ENCODE results near the gene TSC22D2. TPM values are rescaled to one million over a fixed set of nuclear protein-coding genes. Genes with fewer than 3 reads are reported as not detected.

TSC22D2 gene
- total RNA-seq, 3 donors from 2014 or later, result 12.1 to 19.8 (median 16.5) TPM

GRCh38 chr3:150411976-150412375 is 3.9 kb downstream of the TSC22D2 start:
- H3K4me1 ChIP-seq, result no peaks in the 10 kb centered on the region
- H3K27ac ChIP-seq, result no peak overlapping the region
- intact Hi-C loops (cut with DNase I; ENCODE audit: low total_unique reads), result no loop called here

DNA sequence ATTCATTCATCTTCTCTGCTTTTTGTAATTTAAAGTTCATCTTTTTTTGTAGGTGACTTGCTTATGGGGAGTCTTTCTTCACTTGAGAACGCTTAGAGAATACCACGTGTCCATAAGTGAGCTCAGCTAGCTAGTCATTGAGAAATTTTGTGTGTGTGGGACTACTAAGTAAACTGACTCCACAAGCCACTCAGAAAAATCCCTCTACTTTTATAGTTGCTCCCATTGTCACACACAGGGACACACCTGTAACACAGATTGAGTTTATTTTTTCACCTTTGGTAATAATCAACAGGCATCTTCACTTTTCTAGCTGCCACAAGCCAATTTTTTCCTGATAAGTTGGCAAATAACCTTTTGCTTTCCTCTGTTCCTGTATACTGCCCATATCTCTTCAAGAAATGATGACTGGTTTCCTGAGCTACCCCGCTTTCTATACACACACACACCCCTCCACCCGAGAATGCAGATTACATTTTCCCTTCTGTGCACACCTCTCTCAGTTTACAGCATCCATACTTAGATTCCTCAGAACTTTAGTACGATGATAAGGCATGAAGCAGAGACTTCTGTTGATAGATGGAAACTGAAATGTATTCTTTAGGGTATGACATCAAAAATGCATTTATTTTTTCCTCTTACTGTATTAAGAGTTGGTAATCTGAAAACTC is 4.6 kb downstream of the TSC22D2 start:
- no peaks in the 10 kb centered on the region for H3K27me3 ChIP-seq
- peak overlapping the region; percentile 85 to 98 (median 92) for H3K4me3 ChIP-seq
- intact Hi-C loops (cut with DNase I; ENCODE audit: low total_unique reads), result no loop called here
- no peak for DNase-seq (ENCODE audit: low spot score in 2 of 2)
- no peaks in the 10 kb centered on the region for H3K36me3 ChIP-seq
- H3K9me3 ChIP-seq, result no peaks in the 10 kb centered on the region
- TF ChIP-seq POLR2AphosphoS5 (IDR thresholded peaks at IDR 0.05) (no peak), CTCF (IDR thresholded peaks at IDR 0.05) (no peak), POLR2A (IDR thresholded peaks at IDR 0.05) (no peak)
- H3K27ac ChIP-seq, result no peak overlapping the region
- H3K4me1 ChIP-seq, result no peaks in the 10 kb centered on the region

More at GRCh38 chr3:150411976-150412375, 3.9 kb downstream of the TSC22D2 start:
- Histone ChIP-seq H3K27me3 (no peaks in the 10 kb centered on the region), H3K9me3 (no peaks in the 10 kb centered on the region), H3K4me3 (peak overlapping the region; percentile 85 to 98 (median 92)), H3K36me3 (no peaks in the 10 kb centered on the region)
- TF ChIP-seq POLR2A (IDR thresholded peaks at IDR 0.05), result no peak
- DNase-seq (ENCODE audit: low spot score in 2 of 2), result no peak

DNA sequence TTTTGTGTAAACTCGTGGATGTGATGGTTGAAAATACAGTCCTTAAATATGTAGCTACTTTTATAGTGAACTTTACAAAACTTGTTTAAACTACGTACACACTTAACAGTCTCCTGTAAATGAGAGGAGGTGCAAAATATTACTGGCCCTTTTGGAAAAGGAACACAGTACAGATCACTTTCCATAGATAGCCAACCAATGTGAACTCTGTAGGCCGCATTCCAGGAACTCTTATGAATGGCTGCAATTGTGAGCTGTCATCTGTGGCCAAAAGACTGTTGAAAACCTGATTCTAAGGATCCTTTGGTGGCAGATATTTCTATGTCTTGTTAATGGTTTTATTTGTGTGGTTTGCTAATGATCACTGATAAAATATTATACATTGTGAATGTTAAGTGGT is 6.2 kb downstream of the TSC22D2 start:
- H3K9me3 ChIP-seq, result no peaks in the 10 kb centered on the region
- intact Hi-C loops (cut with DNase I; ENCODE audit: low total_unique reads), result no loop called here
- H3K27me3 ChIP-seq, result no peaks in the 10 kb centered on the region
- no peaks in the 10 kb centered on the region for H3K36me3 ChIP-seq
- no peaks in the 10 kb centered on the region for H3K4me1 ChIP-seq
- TF ChIP-seq CTCF (IDR thresholded peaks at IDR 0.05) (no peak), POLR2A (IDR thresholded peaks at IDR 0.05) (no peak), POLR2AphosphoS5 (IDR thresholded peaks at IDR 0.05) (no peak)
- H3K27ac ChIP-seq, result no peak overlapping the region
- no peak for DNase-seq (ENCODE audit: low spot score in 2 of 2)
- H3K4me3 ChIP-seq, result peak overlapping the region; percentile 10 to 36 (median 18)

- DNase-seq (ENCODE audit: low spot score in 2 of 2), result no peak
- H3K9me3 ChIP-seq, result no peaks in the 10 kb centered on the region
- no peaks in the 10 kb centered on the region for H3K4me1 ChIP-seq
- TF ChIP-seq POLR2AphosphoS5 (IDR thresholded peaks at IDR 0.05), result no peak
- TF ChIP-seq CTCF (IDR thresholded peaks at IDR 0.05), result no peak
- no peak for TF ChIP-seq POLR2A (IDR thresholded peaks at IDR 0.05)
- no peak overlapping the region for H3K27ac ChIP-seq
- H3K36me3 ChIP-seq, result no peaks in the 10 kb centered on the region
- intact Hi-C loops (cut with DNase I; ENCODE audit: low total_unique reads), result no loop called here
- H3K27me3 ChIP-seq, result no peaks in the 10 kb centered on the region
- peak overlapping the region in 1 of 3 donors; percentile 36 for H3K4me3 ChIP-seq
Measured at GRCh38 chr3:150414959-150415358, 6.9 kb downstream of the TSC22D2 start.

- Histone ChIP-seq H3K4me1 (no peaks in the 10 kb centered on the region), H3K9me3 (no peaks in the 10 kb centered on the region), H3K36me3 (no peaks in the 10 kb centered on the region), H3K27me3 (no peaks in the 10 kb centered on the region), H3K4me3 (no peak overlapping the region), H3K27ac (no peak overlapping the region)
- intact Hi-C loops (cut with DNase I; ENCODE audit: low total_unique reads), result no loop called here
- TF ChIP-seq POLR2AphosphoS5 (IDR thresholded peaks at IDR 0.05), result no peak
- no peak for TF ChIP-seq CTCF (IDR thresholded peaks at IDR 0.05)
- no peak for DNase-seq (ENCODE audit: low spot score in 2 of 2)
Measured at GRCh38 chr3:150419076-150419868, 11.2 kb downstream of the TSC22D2 start.

Measured in breast epithelium (tissue), 4 donors.